H54 (cell line): ENCODE results near the gene PLEKHB1.
"Not testable (repeated sequence)": the region's sequence is repeated elsewhere in the genome, so short reads cannot be mapped to it uniquely, and the experiment has no call there.

Experiments
- DNase-seq: peaks from one replicate; pipeline ENCODE4 v3.0.0; 2011; ENCODE audit warnings: low spot score, mixed read lengths; ENCODE audit not compliant: insufficient read length
- FAIRE-seq: peaks from 3 replicates; lab custom pipeline; 2011; peaks lifted over from hg19 to GRCh38; lab: Jason Lieb, UNC
- POLR2A ChIP-seq: IDR thresholded peaks from 2 replicates; pipeline ENCODE4 v1.6.1; 2011; ENCODE audit warnings: low read depth, mild to moderate bottlenecking, low read length

Gene PLEKHB1

DNA sequence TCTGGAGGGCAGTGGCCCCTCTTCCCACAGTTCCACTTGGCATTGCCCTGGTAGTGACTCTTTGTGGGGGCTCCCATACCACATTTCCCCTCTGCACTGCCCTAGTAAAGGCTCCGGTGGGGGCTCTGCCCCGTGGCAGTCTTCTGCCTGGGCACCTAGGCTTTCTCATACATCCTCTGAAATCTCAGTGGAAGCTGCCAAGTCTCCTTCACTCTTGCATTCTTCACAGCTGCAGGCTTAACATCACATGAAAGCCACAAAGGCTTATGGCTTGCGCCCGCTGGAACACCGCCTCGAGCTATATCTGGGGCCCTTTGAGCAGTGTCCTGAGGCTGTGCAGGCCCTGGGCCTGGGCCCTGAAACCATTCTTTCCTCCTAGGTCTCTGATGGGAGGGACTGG is 25.3 kb downstream of the PLEKHB1 start:
- DNase-seq (no peak), FAIRE-seq (no peak)
- no peak for TF ChIP-seq POLR2A

DNA sequence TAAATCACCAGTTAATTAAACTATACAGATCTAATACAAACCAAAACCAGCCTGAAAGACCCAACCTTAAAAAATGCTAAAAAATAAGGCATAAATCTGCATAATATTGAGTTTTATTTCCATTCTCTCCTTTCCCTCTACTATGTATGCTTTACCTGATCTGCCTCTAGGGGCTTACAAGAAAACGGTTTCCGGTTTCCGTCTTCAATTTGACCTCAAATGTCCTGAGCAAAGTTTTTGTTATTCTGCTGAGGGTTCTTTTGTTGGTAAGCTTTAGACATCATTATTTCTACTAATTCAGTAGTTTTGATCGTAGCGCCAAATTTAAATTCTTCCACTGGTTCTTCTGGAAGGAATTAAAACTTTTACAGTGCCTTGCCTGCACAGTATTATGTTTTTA is 30.2 kb downstream of the PLEKHB1 start:
- FAIRE-seq, DNase-seq: not testable (repeated sequence)

- DNase-seq (no peak), FAIRE-seq (no peak)
- no peak for TF ChIP-seq POLR2A
Measured at GRCh38 chr11:73680687-73681086, 34.3 kb downstream of the PLEKHB1 start.

GRCh38 chr11:73693899-73694525 is 47.6 kb downstream of the PLEKHB1 start:
- DNase-seq (no peak), FAIRE-seq (no peak)
- no peak for TF ChIP-seq POLR2A

DNA sequence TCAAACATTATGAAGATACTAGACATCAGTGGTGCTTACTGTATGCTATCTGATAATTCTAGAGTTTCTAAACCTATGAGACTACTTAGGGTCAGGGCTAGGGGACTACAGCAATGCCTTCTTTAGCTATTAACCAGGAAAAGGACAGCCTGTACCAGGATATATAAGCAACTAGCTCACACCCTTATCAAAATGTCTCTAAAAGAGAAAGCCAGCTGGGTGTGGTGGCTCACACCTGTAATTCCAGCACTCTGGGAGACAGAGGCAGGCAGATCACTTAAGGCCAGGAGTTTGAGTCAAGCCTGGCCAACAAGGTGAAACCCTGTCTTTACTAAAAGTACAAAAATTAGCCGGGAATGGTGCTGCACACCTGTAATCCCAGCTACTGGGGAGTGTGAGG is 58.7 kb downstream of the PLEKHB1 start:
- FAIRE-seq (no peak), DNase-seq (no peak)
- TF ChIP-seq POLR2A: no peak

GRCh38 chr11:73710964-73711363 is 64.6 kb downstream of the PLEKHB1 start:
- DNase-seq: no peak
- TF ChIP-seq POLR2A: no peak
- no peak for FAIRE-seq
